BE2C (cell line): ENCODE results near the gene HPSE2.
A peak's percentile ranks its signal among the peaks of the same experiment; 100 is the strongest.

Experiments used
- DNase-seq: peaks from one replicate; pipeline ENCODE4 v3.0.0-alpha.2; 2020
- H3K27me3 ChIP-seq: fragments of 250-450 bp; sonication (Bioruptor Pico); 2 replicates; pipeline ENCODE4 v1.5.1; 2020; ENCODE audit warnings: mild to moderate bottlenecking
- H3K36me3 ChIP-seq: fragments of 250-450 bp; sonication (Bioruptor Pico); 2 replicates; pipeline ENCODE4 v1.5.1; 2020; ENCODE audit warnings: mild to moderate bottlenecking
- H3K4me1 ChIP-seq: fragments of 250-450 bp; sonication (Bioruptor Pico); 2 replicates; pipeline ENCODE4 v1.5.1; 2020
- H3K4me3 ChIP-seq: 2 replicates; pipeline ENCODE4 v1.5.1; 2011; ENCODE audit warnings: low read depth, low read length
- H3K9me3 ChIP-seq: fragments of 250-450 bp; sonication (Bioruptor Pico); 2 replicates; pipeline ENCODE4 v1.5.1; 2020
- TF ChIP-seq, protein P1 (sequence below): IDR thresholded peaks from 2 replicates; pipeline ENCODE4 v1.5.1; 2012; ENCODE audit warnings: mild to moderate bottlenecking, low read depth, low read length

HPSE2 gene

DNA sequence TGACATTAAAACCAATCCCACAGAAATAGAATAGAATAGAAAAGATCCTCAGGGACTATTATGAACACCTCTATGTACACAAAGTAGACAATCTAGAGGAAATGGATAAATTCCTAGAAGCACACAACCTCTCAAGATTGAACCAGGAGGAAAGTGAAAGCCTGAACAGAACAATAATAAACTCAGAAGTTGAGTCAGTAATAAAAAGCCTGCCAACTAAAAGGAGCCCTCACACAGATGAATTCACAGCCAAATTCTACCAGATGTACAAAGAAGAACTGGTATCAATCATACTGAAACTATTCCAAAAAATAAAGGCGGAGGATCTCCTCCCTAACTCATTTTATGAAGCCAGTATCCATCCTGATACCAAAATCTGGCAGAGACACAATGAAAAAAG is 568.6 kb downstream of the HPSE2 start:
- no peak for DNase-seq
- no peak overlapping the region for H3K4me3 ChIP-seq
- no peaks in the 10 kb centered on the region for H3K4me1 ChIP-seq
- H3K36me3 ChIP-seq: no peaks in the 10 kb centered on the region
- no peaks in the 10 kb centered on the region for H3K9me3 ChIP-seq
- no peaks in the 10 kb centered on the region for H3K27me3 ChIP-seq
- TF ChIP-seq, protein P1, sequence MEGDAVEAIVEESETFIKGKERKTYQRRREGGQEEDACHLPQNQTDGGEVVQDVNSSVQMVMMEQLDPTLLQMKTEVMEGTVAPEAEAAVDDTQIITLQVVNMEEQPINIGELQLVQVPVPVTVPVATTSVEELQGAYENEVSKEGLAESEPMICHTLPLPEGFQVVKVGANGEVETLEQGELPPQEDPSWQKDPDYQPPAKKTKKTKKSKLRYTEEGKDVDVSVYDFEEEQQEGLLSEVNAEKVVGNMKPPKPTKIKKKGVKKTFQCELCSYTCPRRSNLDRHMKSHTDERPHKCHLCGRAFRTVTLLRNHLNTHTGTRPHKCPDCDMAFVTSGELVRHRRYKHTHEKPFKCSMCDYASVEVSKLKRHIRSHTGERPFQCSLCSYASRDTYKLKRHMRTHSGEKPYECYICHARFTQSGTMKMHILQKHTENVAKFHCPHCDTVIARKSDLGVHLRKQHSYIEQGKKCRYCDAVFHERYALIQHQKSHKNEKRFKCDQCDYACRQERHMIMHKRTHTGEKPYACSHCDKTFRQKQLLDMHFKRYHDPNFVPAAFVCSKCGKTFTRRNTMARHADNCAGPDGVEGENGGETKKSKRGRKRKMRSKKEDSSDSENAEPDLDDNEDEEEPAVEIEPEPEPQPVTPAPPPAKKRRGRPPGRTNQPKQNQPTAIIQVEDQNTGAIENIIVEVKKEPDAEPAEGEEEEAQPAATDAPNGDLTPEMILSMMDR: no peak

GRCh38 chr10:98666276-98666675 is 569.4 kb downstream of the HPSE2 start:
- H3K27me3 ChIP-seq: no peaks in the 10 kb centered on the region
- H3K36me3 ChIP-seq: no peaks in the 10 kb centered on the region
- no peak for DNase-seq
- TF ChIP-seq, protein P1: no peak
- H3K4me3 ChIP-seq: no peak overlapping the region
- no peaks in the 10 kb centered on the region for H3K9me3 ChIP-seq
- no peaks in the 10 kb centered on the region for H3K4me1 ChIP-seq

DNA sequence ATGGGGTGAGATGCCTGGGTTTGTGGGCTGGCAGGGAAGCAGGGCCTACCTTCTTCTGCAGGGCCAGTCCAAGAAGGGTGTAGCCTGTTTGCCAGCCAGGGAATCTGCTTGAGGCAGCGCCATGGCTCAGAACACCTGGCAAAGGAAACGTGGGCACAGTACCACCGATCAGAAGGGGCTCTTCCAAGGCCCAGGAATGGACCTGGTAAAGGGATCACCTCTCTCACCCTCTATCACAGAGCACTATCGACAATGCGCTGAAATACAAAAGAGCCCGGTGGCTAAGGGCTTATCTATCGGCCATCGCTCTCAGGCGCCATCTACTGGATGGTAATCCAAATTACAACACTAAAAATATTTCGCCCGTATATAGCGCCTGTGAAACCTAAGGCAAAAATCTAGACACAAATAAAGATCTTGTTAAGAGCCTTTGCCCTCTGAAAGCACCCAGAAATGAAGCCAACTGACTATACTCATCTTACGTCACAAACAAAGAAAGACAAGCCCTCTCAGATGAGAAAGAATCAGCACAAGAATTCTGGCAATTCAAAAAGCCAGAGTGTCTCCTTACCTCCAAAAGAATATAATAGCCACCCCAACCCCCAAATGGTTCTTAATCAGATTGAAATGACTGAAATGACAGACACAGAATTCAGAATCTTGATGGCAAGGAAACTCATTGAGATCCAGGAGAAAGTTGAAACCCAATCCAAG is 571.2 kb downstream of the HPSE2 start:
- H3K27me3 ChIP-seq: no peaks in the 10 kb centered on the region
- no peak overlapping the region for H3K4me3 ChIP-seq
- no peaks in the 10 kb centered on the region for H3K4me1 ChIP-seq
- no peaks in the 10 kb centered on the region for H3K36me3 ChIP-seq
- DNase-seq: peak; percentile 15
- no peaks in the 10 kb centered on the region for H3K9me3 ChIP-seq
- TF ChIP-seq, protein P1: peak; percentile 74

DNA sequence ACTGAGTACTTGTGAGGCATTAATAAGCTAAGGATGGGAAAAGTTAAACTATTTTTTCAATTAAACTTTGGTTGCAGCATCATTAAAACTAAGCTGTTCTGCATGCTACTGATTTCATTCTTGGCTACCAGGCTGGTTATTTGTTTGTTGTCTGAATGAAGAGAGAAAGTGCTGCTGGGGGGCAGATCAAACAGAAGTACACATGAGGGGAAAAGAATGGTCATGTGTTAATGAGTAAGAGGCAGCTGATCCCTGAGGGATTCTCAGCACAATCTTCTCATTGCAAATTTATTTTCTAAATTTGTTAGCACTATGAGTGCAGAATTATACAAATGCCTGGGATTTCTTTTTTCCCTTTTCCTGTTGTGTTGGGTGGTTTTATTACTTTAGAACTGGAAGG is 575.7 kb downstream of the HPSE2 start:
- Histone ChIP-seq H3K4me1 (no peaks in the 10 kb centered on the region), H3K27me3 (no peaks in the 10 kb centered on the region), H3K36me3 (no peaks in the 10 kb centered on the region), H3K4me3 (no peak overlapping the region), H3K9me3 (no peaks in the 10 kb centered on the region)
- DNase-seq: no peak
- TF ChIP-seq, protein P1: no peak

- no peaks in the 10 kb centered on the region for H3K27me3 ChIP-seq
Observed at GRCh38 chr10:98655492-98655891, 580.2 kb downstream of the HPSE2 start.

DNA sequence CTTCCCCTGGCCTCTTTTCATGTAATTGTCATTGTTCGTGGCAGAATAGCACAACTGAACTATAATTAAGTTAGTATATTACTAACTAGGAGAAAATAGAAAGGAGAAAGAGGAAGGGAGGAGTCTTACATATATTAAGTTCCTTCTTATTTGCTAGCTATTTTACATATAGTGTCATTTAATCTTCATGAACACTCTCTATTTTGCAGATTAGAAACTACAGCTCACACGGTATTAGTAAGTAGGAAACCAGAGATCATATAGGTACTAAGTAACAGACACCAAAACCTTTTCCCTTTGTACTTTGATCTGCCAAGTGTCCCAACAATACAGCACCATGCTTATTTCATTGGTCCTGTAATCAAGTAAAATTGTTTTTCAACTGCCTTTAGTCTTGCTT is 586.5 kb downstream of the HPSE2 start:
- Histone ChIP-seq H3K36me3 (no peaks in the 10 kb centered on the region), H3K9me3 (no peaks in the 10 kb centered on the region), H3K4me1 (no peaks in the 10 kb centered on the region), H3K4me3 (no peak overlapping the region), H3K27me3 (no peaks in the 10 kb centered on the region)
- TF ChIP-seq, protein P1: no peak
- DNase-seq: no peak

More at GRCh38 chr10:98655492-98655891, 580.2 kb downstream of the HPSE2 start:
- DNase-seq: no peak
- no peak overlapping the region for H3K4me3 ChIP-seq
- no peaks in the 10 kb centered on the region for H3K36me3 ChIP-seq
- no peaks in the 10 kb centered on the region for H3K4me1 ChIP-seq
- TF ChIP-seq, protein P1: no peak
- H3K9me3 ChIP-seq: no peaks in the 10 kb centered on the region
